OCI-LY3 (cell line): ENCODE data around the gene GORASP2.

Experiments
- H2AFZ ChIP-seq: fragments of 200-600, 300-600 bp; shearing (Covaris generic); 2 replicates; pipeline ENCODE4 v1.6.0; 2014; ENCODE audit warnings: antibody characterized with exemption, low read depth, low read length
- H3K27ac ChIP-seq: fragments of 200-600, 300-600 bp; sonication (generic); 2 replicates; pipeline ENCODE4 v1.5.1; 2014; ENCODE audit warnings: mild to moderate bottlenecking, low read length, moderate library complexity, mixed read lengths
- H3K27me3 ChIP-seq: fragments of 200-600, 300-600 bp; sonication (generic); 2 replicates; pipeline ENCODE4 v1.6.1; 2014; ENCODE audit warnings: low read depth, low read length, mixed read lengths
- H3K36me3 ChIP-seq: fragments of 200-600, 300-600 bp; sonication (generic); replicated peaks from 2 replicates; pipeline ENCODE3; 2014; ENCODE audit warnings: low read depth, low read length, mixed read lengths
- H3K4me1 ChIP-seq: fragments of 300-600, 200-600 bp; sonication (generic); 2 replicates; pipeline ENCODE4 v1.6.1; 2014; ENCODE audit warnings: low read length, mixed read lengths
- H3K4me2 ChIP-seq: fragments of 200-600, 300-600 bp; sonication (generic); 2 replicates; pipeline ENCODE4 v1.6.1; 2014; ENCODE audit warnings: low read length, mixed read lengths
- H3K4me3 ChIP-seq: fragments of 300-600, 200-600 bp; sonication (generic); 2 replicates; pipeline ENCODE4 v1.5.1; 2014; ENCODE audit warnings: antibody characterized with exemption, mild to moderate bottlenecking, low read length, moderate library complexity
- H3K79me2 ChIP-seq: fragments of 300-600, 200-600 bp; shearing (Covaris generic); 2 replicates; pipeline ENCODE4 v1.6.1; 2014; ENCODE audit warnings: mild to moderate bottlenecking, low read length, mixed read lengths
- H3K9ac ChIP-seq: fragments of 300-600, 200-600 bp; shearing (Covaris generic); 2 replicates; pipeline ENCODE4 v1.6.0; 2014; ENCODE audit warnings: mild to moderate bottlenecking, low read length, moderate library complexity
- H3K9me3 ChIP-seq: fragments of 200-600, 300-600 bp; shearing (Covaris generic); 2 replicates; pipeline ENCODE4 v1.6.1; 2014; ENCODE audit warnings: low read length, mixed read lengths; ENCODE audit not compliant: insufficient read depth
- H4K20me1 ChIP-seq: fragments of 200-600, 300-600 bp; sonication (generic); 2 replicates; pipeline ENCODE4 v1.6.1; 2016; ENCODE audit warnings: low read length, mixed read lengths; ENCODE audit not compliant: insufficient read depth
- CTCF ChIP-seq: fragments of 200-600, 300-600 bp; sonication (generic); IDR thresholded peaks from 2 replicates; pipeline ENCODE4 v1.5.1; 2014; ENCODE audit warnings: antibody characterized with exemption, low read length, low read depth
- EZH2phosphoT487 ChIP-seq: fragments of 200-600 bp; shearing (Covaris generic); IDR thresholded peaks from 2 replicates; pipeline ENCODE4 v1.6.1; 2018; ENCODE audit warnings: antibody characterized with exemption, mixed run types, low read depth

Gene GORASP2

GRCh38 chr2:170928824-170929685 lies at the start of gene GORASP2:
TSS of gene GORASP2 (plus strand) at chr2:170929253. CDS start at chr2:170929341, 88 bp downstream.
- peak within 1 kb of the TSS; percentile 75 for H3K4me2 ChIP-seq
- peak within 1 kb of the TSS; percentile 78 for H3K27ac ChIP-seq
- H3K27me3 ChIP-seq: no peaks in the 10 kb centered on the region
- H2AFZ ChIP-seq: peak within 1 kb of the TSS; percentile 94
- peaks cover 57% of the 10 kb centered on the region for H3K79me2 ChIP-seq
- peaks cover 11% of the 10 kb centered on the region for H3K9me3 ChIP-seq
- peak within 1 kb of the TSS; percentile 97 for H3K9ac ChIP-seq
- peaks cover 24% of the 10 kb centered on the region for H3K36me3 ChIP-seq
- H3K4me3 ChIP-seq: peak within 1 kb of the TSS; percentile 100
- H4K20me1 ChIP-seq: peaks cover 42% of the 10 kb centered on the region
- TF ChIP-seq CTCF: peak; percentile 79
- no peak for TF ChIP-seq EZH2phosphoT487
- peaks cover 21% of the 10 kb centered on the region for H3K4me1 ChIP-seq

- Histone ChIP-seq H3K27ac (no peak overlapping the region), H3K27me3 (peaks cover 22% of the 10 kb centered on the region), H4K20me1 (no peaks in the 10 kb centered on the region), H3K36me3 (no peaks in the 10 kb centered on the region), H3K9me3 (no peaks in the 10 kb centered on the region), H3K4me2 (no peak overlapping the region), H3K9ac (no peak overlapping the region), H3K4me3 (no peak overlapping the region), H3K79me2 (no peaks in the 10 kb centered on the region), H2AFZ (no peak overlapping the region), H3K4me1 (peaks cover 3% of the 10 kb centered on the region; the same call in 1 of the 2 replicates)
- no peak for TF ChIP-seq EZH2phosphoT487
- TF ChIP-seq CTCF: no peak
Measured at GRCh38 chr2:170881840-170882239, 47.2 kb upstream of the GORASP2 start.

GRCh38 chr2:170882758-170883157 lies 46.3 kb upstream of the GORASP2 start:
- no peaks in the 10 kb centered on the region for H3K79me2 ChIP-seq
- no peaks in the 10 kb centered on the region for H4K20me1 ChIP-seq
- peaks cover 22% of the 10 kb centered on the region for H3K27me3 ChIP-seq
- peaks cover 3% of the 10 kb centered on the region; the same call in 1 of the 2 replicates for H3K4me1 ChIP-seq
- no peak for TF ChIP-seq CTCF
- TF ChIP-seq EZH2phosphoT487: no peak
- H3K4me2 ChIP-seq: no peak overlapping the region
- no peak overlapping the region for H3K27ac ChIP-seq
- H3K4me3 ChIP-seq: no peak overlapping the region
- H3K9me3 ChIP-seq: no peaks in the 10 kb centered on the region
- H3K9ac ChIP-seq: no peak overlapping the region
- no peaks in the 10 kb centered on the region for H3K36me3 ChIP-seq
- H2AFZ ChIP-seq: no peak overlapping the region

- H3K79me2 ChIP-seq: no peaks in the 10 kb centered on the region
- no peaks in the 10 kb centered on the region for H4K20me1 ChIP-seq
- no peak overlapping the region for H3K4me3 ChIP-seq
- no peak overlapping the region for H3K4me2 ChIP-seq
- H3K27ac ChIP-seq: no peak overlapping the region
- no peaks in the 10 kb centered on the region for H3K36me3 ChIP-seq
- no peaks in the 10 kb centered on the region for H3K4me1 ChIP-seq
- peaks cover 22% of the 10 kb centered on the region for H3K27me3 ChIP-seq
- no peak for TF ChIP-seq CTCF
- no peak for TF ChIP-seq EZH2phosphoT487
- H3K9me3 ChIP-seq: no peaks in the 10 kb centered on the region
- H3K9ac ChIP-seq: no peak overlapping the region
- H2AFZ ChIP-seq: no peak overlapping the region
Measured at GRCh38 chr2:170883683-170884082, 45.4 kb upstream of the GORASP2 start.
